GM10266 (cell line): ENCODE data around the gene SRSF7.

Source experiments
- DNase-seq: peaks from one replicate; pipeline ENCODE4 v3.0.0; 2012; ENCODE audit errors: extremely low spot score
- CTCF ChIP-seq: IDR thresholded peaks from 2 replicates; pipeline ENCODE4 v1.5.1; 2012; ENCODE audit warnings: mild to moderate bottlenecking, low read depth; ENCODE audit not compliant: control insufficient read depth, insufficient read depth; ENCODE audit errors: missing control alignments

SRSF7 gene

GRCh38 chr2:38754049-38754448 is 2.9 kb upstream of the SRSF7 start:
- TF ChIP-seq CTCF: no peak
- DNase-seq: no peak

DNA sequence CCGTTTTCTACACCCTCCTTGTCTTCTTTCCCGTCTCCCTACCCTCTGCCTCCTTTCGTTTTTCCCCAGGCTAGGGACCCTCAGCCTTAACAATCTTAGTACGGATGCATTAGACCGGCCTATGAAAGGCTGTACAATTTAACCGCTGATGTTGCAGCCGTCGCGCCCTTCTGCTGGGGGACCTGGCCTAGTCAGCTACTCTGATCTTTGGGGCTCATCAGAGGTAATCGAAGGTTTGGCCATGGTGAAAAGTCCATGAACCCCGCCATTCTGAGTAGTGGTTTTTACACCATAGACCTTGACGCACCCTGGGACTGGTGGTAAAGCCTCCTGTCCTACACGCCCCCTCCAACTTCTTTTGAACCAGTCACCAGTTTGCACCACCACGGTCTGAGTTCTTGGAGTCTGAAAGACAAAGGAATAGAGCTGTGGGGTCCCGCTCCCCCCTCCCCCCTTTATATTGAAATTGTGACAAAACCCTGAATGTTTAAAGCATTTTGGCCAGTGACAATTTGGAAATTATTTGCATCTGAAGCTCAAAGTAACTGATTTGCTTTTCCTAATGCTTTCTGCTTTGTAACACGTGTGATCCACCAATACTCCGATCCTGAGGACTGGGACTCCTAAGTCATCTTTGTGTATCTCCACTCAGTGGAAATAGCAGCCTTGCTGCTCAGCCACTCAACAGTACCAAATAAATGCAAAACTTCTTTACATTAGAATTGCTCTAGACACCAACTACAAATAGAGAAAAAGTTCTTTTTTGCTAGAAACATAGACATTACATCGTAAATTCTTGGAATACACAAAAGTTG is 642 bp upstream of the SRSF7 start:
- TF ChIP-seq CTCF: no peak
- DNase-seq: no peak

DNA sequence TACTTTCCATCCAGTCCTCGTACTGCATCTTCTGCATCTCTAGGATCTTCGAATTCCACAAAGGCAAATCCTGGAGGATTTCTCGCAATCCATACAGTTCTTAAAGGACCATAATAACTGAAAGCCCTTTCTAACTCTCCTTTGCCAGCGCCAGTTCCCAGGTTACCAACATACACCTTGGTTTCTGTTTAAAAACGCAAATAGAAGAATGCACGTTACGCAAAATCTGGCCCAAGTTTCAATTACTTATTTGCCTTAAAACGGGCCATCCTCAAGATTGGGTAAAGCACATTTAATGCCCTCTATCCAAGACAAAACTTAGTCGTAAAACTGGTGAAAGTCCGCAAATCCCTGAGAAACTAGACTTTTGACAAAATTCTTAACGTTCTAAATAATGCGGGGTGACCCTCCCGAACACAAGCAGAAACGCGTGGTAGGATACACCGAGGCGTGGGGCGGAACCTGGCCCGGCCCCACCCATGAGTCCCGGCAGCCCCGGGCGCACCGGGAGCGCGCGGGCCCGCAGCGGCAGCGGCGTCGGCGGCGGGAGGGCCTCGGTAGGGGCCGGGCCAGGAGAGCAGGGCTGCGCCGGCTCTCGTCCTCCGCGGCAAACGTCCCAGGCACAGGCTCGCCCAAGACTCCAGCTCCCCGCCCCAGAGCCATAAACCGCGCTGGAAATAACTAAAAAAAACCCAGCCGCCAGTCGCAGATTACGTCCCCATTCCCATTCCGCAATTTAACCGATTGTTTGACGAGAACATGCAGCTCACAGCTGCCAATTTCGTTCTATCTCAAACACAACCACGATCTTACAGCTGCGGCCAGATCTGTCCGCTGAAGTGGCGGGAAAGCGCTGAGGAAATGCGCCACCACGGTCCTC is 910 bp downstream of the SRSF7 start:
- no peak for TF ChIP-seq CTCF
- peak; percentile 74 for DNase-seq

DNA sequence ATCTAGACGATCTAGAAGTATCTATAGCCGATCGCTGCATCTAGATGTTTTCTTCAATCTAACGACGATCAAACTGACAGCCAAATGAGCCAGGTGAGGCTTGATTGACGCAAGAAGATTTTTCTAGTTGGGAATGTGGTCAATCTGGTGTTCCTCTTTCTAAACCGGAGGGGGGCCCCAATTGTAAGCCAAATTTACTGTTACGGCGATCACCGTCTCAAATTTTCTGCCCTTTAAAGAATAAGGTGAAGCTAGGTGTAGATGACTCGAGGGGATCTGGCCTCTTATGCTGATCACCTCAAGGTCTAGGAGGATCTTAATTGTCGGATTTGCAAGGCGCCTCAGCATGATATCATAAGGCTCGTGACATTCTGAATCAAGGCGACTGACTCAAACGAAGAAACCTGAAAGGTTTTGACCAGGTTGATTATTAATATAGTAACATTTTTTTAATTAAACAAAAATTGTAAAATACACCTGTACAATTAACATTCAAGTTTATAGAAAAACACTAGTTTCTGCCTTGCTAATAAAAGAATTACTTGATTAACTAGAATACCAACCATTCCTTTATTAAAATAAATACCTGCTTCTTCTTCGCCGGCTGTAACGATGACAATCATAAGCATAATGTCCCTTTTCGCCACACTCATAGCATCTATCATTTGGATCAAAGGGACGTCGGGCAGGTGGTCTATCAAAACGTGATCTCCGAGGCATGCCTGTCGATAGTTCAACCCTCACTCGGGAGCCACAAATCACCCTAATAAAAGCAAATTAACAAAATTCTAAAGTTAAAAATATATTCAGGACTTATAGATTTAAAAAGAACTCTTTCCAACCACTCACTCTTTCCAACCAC is 2.0 kb downstream of the SRSF7 start:
- no peak for TF ChIP-seq CTCF

DNA sequence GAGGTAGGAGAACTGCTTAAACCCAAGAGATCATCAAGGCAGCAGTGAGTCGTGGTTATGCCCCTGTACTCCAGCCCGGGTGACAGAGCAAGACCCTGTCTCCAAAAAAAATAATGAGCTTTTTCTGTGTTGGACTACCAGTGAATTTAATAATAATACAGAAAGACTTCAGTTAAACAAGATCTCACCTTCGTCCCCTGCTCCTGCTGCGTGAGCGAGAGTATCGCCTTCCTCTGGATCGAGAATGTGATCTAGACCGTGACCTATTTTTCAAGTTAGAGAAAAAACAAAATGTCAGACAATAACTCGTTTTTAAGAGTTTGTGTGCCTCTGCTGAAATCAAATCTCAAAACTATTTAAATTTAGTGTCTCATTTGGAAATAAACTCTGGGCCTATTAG is 2.8 kb downstream of the SRSF7 start:
- no peak for TF ChIP-seq CTCF
- DNase-seq: no peak

More for the DNA sequence above, 2.0 kb downstream of the SRSF7 start:
- DNase-seq: no peak

GRCh38 chr2:38747819-38748218 is 3.3 kb downstream of the SRSF7 start:
- TF ChIP-seq CTCF: no peak
- no peak for DNase-seq
